HG03064 (cell line): ENCODE data around the gene EPB41L1.

Experiments
- ATAC-seq: cut with Tn5 transposase; IDR thresholded peaks from one replicate; pipeline ENCODE4 v1.9.1; 2021; ENCODE audit warnings: low read depth; ENCODE audit not compliant: unreplicated experiment

The EPB41L1 gene

GRCh38 chr20:36183155-36183944 lies 28.8 kb downstream of the EPB41L1 start:
- no peak for ATAC-seq

DNA sequence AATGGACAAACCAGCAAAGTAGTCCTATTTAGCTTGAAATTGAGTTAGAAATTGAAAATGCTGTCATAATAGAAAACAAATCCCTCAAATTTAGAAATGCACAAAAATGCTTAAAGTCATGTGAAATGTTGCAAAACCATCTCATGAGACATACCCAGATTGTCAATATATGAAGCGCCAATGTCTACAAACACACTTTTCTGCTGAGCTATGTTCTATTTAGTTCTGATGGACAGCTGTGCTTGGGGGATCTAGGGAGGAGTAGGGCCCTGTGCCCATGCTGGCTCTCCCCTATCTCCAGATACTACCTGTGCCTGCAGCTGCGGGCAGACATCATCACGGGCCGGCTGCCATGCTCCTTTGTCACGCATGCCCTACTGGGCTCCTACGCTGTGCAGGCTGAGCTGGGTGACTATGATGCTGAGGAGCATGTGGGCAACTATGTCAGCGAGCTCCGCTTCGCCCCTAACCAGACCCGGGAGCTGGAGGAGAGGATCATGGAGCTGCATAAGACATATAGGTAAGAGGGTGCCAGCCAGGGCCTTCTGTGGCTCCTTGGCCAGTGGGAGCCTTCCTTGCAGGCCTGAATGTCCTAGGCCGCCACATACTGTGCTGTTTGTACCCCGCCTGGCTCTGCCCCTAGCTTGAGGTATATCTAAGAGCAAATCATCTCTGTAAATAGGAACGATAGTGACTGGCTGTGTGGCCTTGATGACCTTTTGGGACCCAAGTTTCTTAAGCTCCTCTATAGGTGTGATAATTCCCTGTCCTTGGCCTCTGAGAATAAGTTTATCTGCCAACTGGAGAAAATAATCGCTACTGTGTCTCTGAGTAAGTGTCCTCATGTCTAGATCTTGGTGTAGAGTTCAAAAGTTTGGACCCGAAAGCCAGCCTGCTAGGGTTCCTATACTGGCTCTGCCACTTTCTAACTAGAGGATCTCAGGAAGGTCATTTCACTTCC lies 30.6 kb downstream of the EPB41L1 start:
- no peak for ATAC-seq

DNA sequence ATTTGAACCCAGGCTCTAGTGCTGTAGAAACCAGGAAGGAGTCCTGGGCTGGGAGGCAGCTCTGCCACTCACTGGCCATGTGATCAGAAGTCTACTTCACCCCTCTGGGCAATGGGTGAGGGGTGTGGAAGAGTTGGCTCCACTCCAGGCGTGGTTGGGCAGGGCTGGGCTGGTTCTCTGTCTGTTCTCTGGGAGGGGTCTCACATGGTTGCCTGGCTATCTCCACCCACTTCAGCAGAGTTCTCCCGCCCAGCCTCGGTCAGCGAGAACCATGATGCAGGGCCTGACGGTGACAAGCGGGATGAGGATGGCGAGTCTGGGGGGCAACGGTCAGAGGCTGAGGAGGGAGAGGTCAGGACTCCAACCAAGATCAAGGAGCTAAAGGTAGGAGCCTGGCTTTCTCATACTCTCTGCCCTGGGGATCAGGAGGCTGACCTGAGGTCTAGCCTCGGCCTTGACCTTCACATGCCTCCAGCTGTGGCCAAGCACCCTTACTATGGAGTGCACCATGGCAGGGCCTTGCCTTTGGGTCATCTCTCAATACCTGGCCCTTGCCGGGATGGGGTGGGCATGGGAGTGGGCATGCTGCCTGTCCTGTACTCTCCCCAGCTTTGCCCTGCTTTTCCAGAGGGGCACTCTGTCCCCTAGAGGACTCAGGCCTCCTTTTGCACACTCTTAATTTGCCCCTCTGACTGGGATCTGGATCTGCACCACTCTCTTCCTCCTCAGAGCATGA lies 39.6 kb downstream of the EPB41L1 start:
- no peak for ATAC-seq

DNA sequence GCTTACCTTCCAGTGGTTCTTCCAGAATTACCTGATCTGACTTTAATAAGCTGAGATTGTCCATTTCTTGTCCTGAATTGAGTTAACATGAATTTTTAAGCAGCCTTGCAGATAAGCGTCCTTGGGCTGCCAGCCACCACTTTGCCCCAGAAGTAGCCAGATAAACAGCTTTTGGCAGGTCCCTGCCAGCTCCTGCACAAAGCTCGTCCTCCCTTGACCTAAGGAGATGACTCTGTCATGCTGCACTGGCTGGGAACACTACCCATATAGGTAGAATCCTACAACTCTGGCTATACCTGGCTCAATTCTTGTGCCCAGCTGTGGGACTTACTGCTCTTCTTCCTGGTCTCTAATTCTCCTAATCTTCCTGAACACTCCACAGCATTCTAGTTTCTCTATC lies 42.1 kb downstream of the EPB41L1 start:
- ATAC-seq, result no peak

DNA sequence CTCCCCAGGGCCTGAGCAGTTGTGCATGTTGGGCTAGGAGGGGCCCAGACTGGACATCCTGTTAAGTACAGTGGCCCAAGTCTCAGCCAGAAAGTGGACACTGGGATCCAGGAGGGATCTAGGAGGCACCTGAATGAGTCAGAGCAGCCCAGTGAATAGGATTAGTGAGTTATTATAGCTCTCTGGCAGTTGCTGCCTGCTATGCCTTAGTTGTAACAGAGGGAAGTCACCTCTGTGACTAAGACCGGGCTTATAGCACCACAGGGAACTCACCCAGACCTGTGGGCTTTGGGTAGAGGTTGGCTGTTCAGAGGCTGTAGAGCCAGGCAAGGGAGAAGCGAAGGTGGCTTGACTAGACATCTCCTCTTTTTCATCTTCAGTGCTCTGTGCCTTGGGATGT lies 42.7 kb downstream of the EPB41L1 start:
- ATAC-seq, result no peak

GRCh38 chr20:36199345-36200257 lies 45.1 kb downstream of the EPB41L1 start:
- no peak for ATAC-seq

DNA sequence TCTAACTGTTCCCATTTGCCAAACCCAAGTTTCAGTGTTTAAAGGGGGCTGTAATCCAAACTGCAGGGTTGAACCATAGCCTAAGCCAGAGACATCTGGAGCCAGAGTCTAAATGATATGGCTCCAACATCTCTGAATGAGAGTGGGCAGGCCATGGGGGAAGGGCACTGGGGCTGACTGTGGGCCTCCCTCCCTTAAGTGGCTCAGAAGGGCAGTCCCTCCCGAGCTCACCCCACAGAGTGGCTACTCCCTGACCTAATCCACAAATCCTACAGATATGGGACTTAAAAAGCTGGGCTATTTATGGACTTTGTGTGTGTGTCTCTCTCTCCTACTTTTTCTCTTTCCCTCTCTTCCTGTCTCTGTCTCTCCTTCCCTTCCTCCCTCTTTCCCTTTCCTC lies 45.9 kb downstream of the EPB41L1 start:
- ATAC-seq, result no peak

DNA sequence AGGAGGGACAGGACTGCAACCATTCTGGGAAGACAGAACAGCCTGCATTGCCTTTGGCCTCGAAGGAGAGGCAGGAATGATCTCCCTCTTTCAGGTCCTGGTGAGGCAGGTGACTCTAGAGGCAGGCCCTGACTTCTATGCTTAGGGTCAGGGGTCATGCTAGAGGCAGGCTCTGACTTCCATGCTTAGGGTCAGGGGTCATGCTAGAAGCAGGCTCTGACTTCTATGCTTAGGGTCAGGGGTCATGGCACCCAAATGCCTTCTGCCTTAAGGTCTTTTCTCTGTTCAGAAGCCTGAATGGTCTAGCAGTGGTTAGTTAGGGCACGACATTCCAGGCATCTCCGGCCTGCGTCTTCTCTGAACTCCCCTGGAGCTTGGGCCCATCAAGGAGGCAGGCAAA lies 46.7 kb downstream of the EPB41L1 start:
- ATAC-seq, result no peak

- no peak for ATAC-seq
These were observed 48.4 kb downstream of the EPB41L1 start for GRCh38 chr20:36202891-36203338.

GRCh38 chr20:36203861-36204260 lies 49.3 kb downstream of the EPB41L1 start:
- ATAC-seq, result no peak

- ATAC-seq, result no peak
These were observed 50.5 kb downstream of the EPB41L1 start for GRCh38 chr20:36205026-36205425.

GRCh38 chr20:36206068-36206467 lies 51.5 kb downstream of the EPB41L1 start:
- no peak for ATAC-seq

GRCh38 chr20:36206641-36207040 lies 52.1 kb downstream of the EPB41L1 start:
- ATAC-seq, result no peak

- ATAC-seq, result no peak
These were observed 53.1 kb downstream of the EPB41L1 start for GRCh38 chr20:36207602-36208001.

DNA sequence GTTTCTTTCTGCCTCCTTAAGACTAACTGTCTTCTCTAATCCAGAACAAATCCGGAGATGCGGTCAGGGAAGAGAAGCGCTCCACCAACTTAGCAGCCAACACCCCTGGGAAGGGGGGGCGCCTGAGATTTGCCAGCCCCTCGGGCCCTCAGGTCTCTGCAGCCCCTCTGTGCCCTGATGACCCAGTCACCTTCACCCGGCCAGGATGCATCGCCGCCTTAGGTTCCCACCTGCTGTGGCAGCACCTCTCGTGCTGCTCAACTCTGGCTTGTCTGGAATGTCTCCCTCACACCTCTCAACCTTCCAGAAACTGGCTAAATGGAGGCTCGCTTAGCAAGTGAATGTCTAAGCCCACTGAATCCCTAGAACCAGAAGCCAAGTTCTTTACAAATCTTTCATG lies 53.7 kb downstream of the EPB41L1 start:
- no peak for ATAC-seq

DNA sequence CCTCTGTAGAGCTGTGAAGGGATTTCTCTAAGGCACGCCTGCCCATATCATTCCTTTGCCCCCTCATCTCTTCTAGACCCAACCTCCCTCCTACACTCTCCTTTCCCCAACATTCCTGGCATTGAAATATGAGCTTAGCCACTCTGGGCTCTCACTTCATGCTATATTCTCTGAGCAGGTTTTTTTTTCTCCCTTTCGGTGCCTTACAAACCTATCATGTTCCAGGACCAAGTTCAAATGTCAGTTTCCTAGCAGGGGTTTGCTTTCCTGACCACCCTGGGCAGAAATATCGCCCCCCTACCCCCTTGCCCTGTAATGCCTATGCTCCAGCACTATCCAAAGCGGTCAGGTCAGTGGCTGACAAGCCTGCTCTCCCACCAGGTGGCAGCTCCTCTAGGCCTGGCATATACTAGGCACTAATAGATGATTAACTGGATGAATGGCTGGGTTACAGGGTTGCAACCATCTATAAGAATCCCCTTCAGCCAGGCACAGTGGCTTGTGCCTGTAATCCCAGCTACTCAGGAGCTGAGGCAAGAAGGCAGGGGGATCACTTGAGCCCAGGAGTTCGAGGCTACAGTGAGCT lies 56.0 kb downstream of the EPB41L1 start:
- no peak for ATAC-seq

DNA sequence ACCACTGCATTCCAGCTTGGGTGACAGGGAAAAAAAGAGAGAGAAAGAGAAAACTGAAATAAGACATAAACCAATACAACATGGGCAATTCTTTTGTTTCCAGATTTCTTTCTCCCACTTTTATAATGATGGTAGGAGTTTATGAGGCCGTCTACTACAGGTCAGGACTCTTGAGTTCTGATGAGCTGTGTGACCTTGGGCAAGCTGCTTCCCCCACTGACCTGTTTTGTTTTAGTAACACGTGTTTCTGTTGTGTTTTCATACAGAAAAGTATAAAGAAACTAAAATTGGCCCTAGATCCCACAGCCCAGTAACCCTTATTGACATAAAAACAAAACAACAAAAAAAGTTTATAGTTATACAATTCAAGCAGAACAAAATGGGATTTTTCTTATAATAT lies 58.8 kb downstream of the EPB41L1 start:
- ATAC-seq, result no peak

- no peak for ATAC-seq
These were observed 60.2 kb downstream of the EPB41L1 start for GRCh38 chr20:36214684-36215256.

- ATAC-seq, result no peak
These were observed 61.2 kb downstream of the EPB41L1 start for GRCh38 chr20:36215778-36216177.
